ENCODE results near the gene RASSF5. TPM values are rescaled to one million over a fixed set of nuclear protein-coding genes. Genes with fewer than 3 reads are reported as not detected.
A peak's percentile ranks its signal among the peaks of the same experiment; 100 is the strongest.

The RASSF5 gene
- total and polyA plus RNA-seq, 4 donors, result 4.8 to 10.0 (median 5.5) TPM

- Histone ChIP-seq H3K4me1 (ENCODE audit: control insufficient read depth in 4 of 4, insufficient read depth in 4 of 4, low read length in 3 of 4) (peaks cover 8 to 81% (median 64%) of the 10 kb centered on the region in 4 donors), H3K9me3 (ENCODE audit: control insufficient read depth in 4 of 4, low read length in 3 of 4) (no peaks in the 10 kb centered on the region), H3K27ac (ENCODE audit: low read depth in 1 of 2, low read length in 2 of 2) (peak overlapping the region in 1 of 2 donors; percentile 81), H3K36me3 (ENCODE audit: control insufficient read depth in 4 of 4, insufficient read depth in 3 of 4, low read depth in 1 of 4, low read length in 3 of 4) (no peaks in the 10 kb centered on the region), H3K9ac (ENCODE audit: low read depth in 1 of 2, low read length in 2 of 2) (no peak overlapping the region), H3K27me3 (ENCODE audit: control insufficient read depth in 4 of 4, insufficient read depth in 4 of 4, low read length in 3 of 4) (no peaks in the 10 kb centered on the region), H3K4me3 (ENCODE audit: low read depth in 1 of 3, low read length in 3 of 3) (no peak overlapping the region)
- no peak for DNase-seq (ENCODE audit: low spot score)
- 95% methylated on average over 7 of the region's 7 CpGs for WGBS
- TF ChIP-seq RXRA (IDR thresholded peaks at IDR 0.05) (no peak), ATF3 (IDR thresholded peaks at IDR 0.05) (no peak), FOXA1 (IDR thresholded peaks at IDR 0.05) (no peak), MAX (IDR thresholded peaks at IDR 0.05) (no peak), SP1 (IDR thresholded peaks at IDR 0.05) (no peak), GABPA (IDR thresholded peaks at IDR 0.05 in 1 of 2, conservative IDR thresholded peaks at IDR 0.05 in 1 of 2) (no peak), CTCF (IDR thresholded peaks at IDR 0.05; ENCODE audit: low read depth, low read length, missing input control) (no peak), NR2F2 (IDR thresholded peaks at IDR 0.05) (no peak), HNF4G (IDR thresholded peaks at IDR 0.05) (no peak), EGR1 (IDR thresholded peaks at IDR 0.05; ENCODE audit: low read depth in 2 of 2) (no peak), FOXA2 (IDR thresholded peaks at IDR 0.05) (no peak), YY1 (IDR thresholded peaks at IDR 0.05) (no peak), RAD21 (IDR thresholded peaks at IDR 0.05) (no peak), REST (IDR thresholded peaks at IDR 0.05) (no peak), JUND (IDR thresholded peaks at IDR 0.05) (no peak), HNF4A (conservative IDR thresholded peaks at IDR 0.05) (no peak), ZBTB33 (IDR thresholded peaks at IDR 0.05) (no peak), TAF1 (conservative IDR thresholded peaks at IDR 0.05) (no peak)
These were observed 34.0 kb downstream of the RASSF5 start for GRCh38 chr1:206541236-206541833.
